ENCODE results near the gene SMIM5. TPM values are rescaled to one million over a fixed set of nuclear protein-coding genes. Genes with fewer than 3 reads are reported as not detected.

The SMIM5 gene
- total RNA-seq, 2 experiments from 2014 or later, result 0.26 to 0.42 TPM

GRCh38 chr17:75658237-75658636 is 25.0 kb downstream of the SMIM5 start:
- ATAC-seq (ENCODE audit: low read depth) (no peak), DNase-seq (no peak)
- Mint-ChIP-seq H3K4me3 (no peak overlapping the region), H3K36me3 (peaks cover 3% of the 10 kb centered on the region), H3K4me1 (peaks cover 5% of the 10 kb centered on the region), H3K9me3 (no peaks in the 10 kb centered on the region), H3K27ac (no peak overlapping the region), H3K27me3 (no peaks in the 10 kb centered on the region)
- POLR2A ChIA-PET, result interaction anchor here (0.6 to 3.7 kb wide), 2 partner anchors 9 to 111 kb away, joined by 4 to 16 read pairs; partner anchors contain the start of genes RECQL5 and SAP30BP

- no peak for DNase-seq
- no peaks in the 10 kb centered on the region for H3K27me3 Mint-ChIP-seq
- H3K27ac Mint-ChIP-seq, result no peak overlapping the region
- H3K9me3 Mint-ChIP-seq, result no peaks in the 10 kb centered on the region
- no peak for ATAC-seq (ENCODE audit: low read depth)
- POLR2A ChIA-PET, result no interaction called here
- H3K4me3 Mint-ChIP-seq, result no peak overlapping the region
- H3K4me1 Mint-ChIP-seq, result peaks cover 8% of the 10 kb centered on the region
- H3K36me3 Mint-ChIP-seq, result peaks cover 7% of the 10 kb centered on the region
Observed at GRCh38 chr17:75661531-75661930, 28.3 kb downstream of the SMIM5 start.

- DNase-seq (no peak), ATAC-seq (ENCODE audit: low read depth) (no peak)
- Mint-ChIP-seq H3K9me3 (no peaks in the 10 kb centered on the region), H3K27ac (no peak overlapping the region), H3K27me3 (no peaks in the 10 kb centered on the region), H3K36me3 (peaks cover 6% of the 10 kb centered on the region), H3K4me1 (peaks cover 8% of the 10 kb centered on the region), H3K4me3 (no peak overlapping the region)
- POLR2A ChIA-PET, result no interaction called here
Observed at GRCh38 chr17:75662511-75662910, 29.3 kb downstream of the SMIM5 start.

GRCh38 chr17:75664099-75664549 is 30.9 kb downstream of the SMIM5 start:
- POLR2A ChIA-PET, result interaction anchor here (0.6 kb wide), 1 partner anchor 41 kb away, joined by 3 read pairs; no protein-coding TSS in a partner anchor
- Mint-ChIP-seq H3K27ac (no peak overlapping the region), H3K36me3 (peaks cover 9% of the 10 kb centered on the region), H3K4me1 (peaks cover 14% of the 10 kb centered on the region), H3K4me3 (no peak overlapping the region), H3K27me3 (no peaks in the 10 kb centered on the region), H3K9me3 (no peaks in the 10 kb centered on the region)
- ATAC-seq (ENCODE audit: low read depth) (no peak), DNase-seq (no peak)

GRCh38 chr17:75665981-75666380 is 32.7 kb downstream of the SMIM5 start:
- H3K27me3 Mint-ChIP-seq, result no peaks in the 10 kb centered on the region
- DNase-seq, result no peak
- ATAC-seq (ENCODE audit: low read depth), result no peak
- peak overlapping the region; percentile 76 for H3K27ac Mint-ChIP-seq
- H3K4me3 Mint-ChIP-seq, result peak overlapping the region; percentile 68
- H3K9me3 Mint-ChIP-seq, result no peaks in the 10 kb centered on the region
- H3K4me1 Mint-ChIP-seq, result peaks cover 21% of the 10 kb centered on the region
- POLR2A ChIA-PET, result interaction anchor here (0.9 to 2.4 kb wide), 9 partner anchors 9 to 395 kb away, joined by 3 to 16 read pairs (median 5); partner anchors contain the start of gene MIF4GD
- peaks cover 11% of the 10 kb centered on the region for H3K36me3 Mint-ChIP-seq

GRCh38 chr17:75666959-75667790 is 33.9 kb downstream of the SMIM5 start, which contains the start of the genes RECQL5 and SAP30BP:
Gene RECQL5, minus strand, starts transcription at chr17:75667154. Its CDS starts 597 bp downstream, at chr17:75666557.
Gene SAP30BP, plus strand, starts transcription at chr17:75667338. Its CDS starts 35 bp downstream, at chr17:75667373.
- Mint-ChIP-seq H3K27ac (peak within 1 kb of the TSS; percentile 76), H3K4me1 (peaks cover 23% of the 10 kb centered on the region), H3K4me3 (peak within 1 kb of the TSS; percentile 68), H3K36me3 (peaks cover 11% of the 10 kb centered on the region), H3K27me3 (no peaks in the 10 kb centered on the region), H3K9me3 (no peaks in the 10 kb centered on the region)
- DNase-seq, result peak; percentile 95
- POLR2A ChIA-PET, result interaction anchor here (0.5 to 2.4 kb wide), 16 partner anchors 10 to 396 kb away, joined by 3 to 16 read pairs (median 5); partner anchors contain the start of genes MIF4GD and UNK
- peak; percentile 100 for ATAC-seq (ENCODE audit: low read depth)

- DNase-seq, result no peak
- H3K36me3 Mint-ChIP-seq, result peaks cover 11% of the 10 kb centered on the region
- H3K27me3 Mint-ChIP-seq, result no peaks in the 10 kb centered on the region
- no peak overlapping the region for H3K27ac Mint-ChIP-seq
- POLR2A ChIA-PET, result interaction anchor here (0.7 to 2.4 kb wide), 8 partner anchors 11 to 210 kb away, joined by 3 to 16 read pairs (median 7); partner anchors contain the start of gene UNK
- H3K4me3 Mint-ChIP-seq, result no peak overlapping the region
- peaks cover 23% of the 10 kb centered on the region for H3K4me1 Mint-ChIP-seq
- no peaks in the 10 kb centered on the region for H3K9me3 Mint-ChIP-seq
- ATAC-seq (ENCODE audit: low read depth), result no peak
Observed at GRCh38 chr17:75667825-75668224, 34.6 kb downstream of the SMIM5 start.

GRCh38 chr17:75668489-75668888 is 35.3 kb downstream of the SMIM5 start:
- POLR2A ChIA-PET, result interaction anchor here (2.4 kb wide), 1 partner anchor 22 kb away, joined by 7 read pairs; a partner anchor contains a TSS
- Mint-ChIP-seq H3K36me3 (peaks cover 11% of the 10 kb centered on the region), H3K4me1 (peaks cover 23% of the 10 kb centered on the region), H3K27me3 (no peaks in the 10 kb centered on the region), H3K27ac (no peak overlapping the region), H3K9me3 (no peaks in the 10 kb centered on the region), H3K4me3 (no peak overlapping the region)
- ATAC-seq (ENCODE audit: low read depth), result no peak
- DNase-seq, result no peak

GRCh38 chr17:75670868-75671267 is 37.6 kb downstream of the SMIM5 start:
- Mint-ChIP-seq H3K9me3 (no peaks in the 10 kb centered on the region), H3K4me1 (peaks cover 22% of the 10 kb centered on the region), H3K27ac (no peak overlapping the region), H3K4me3 (no peak overlapping the region), H3K27me3 (no peaks in the 10 kb centered on the region), H3K36me3 (peaks cover 8% of the 10 kb centered on the region)
- POLR2A ChIA-PET, result interaction anchor here (1.6 kb wide), 1 partner anchor 18 kb away, joined by 3 read pairs; no protein-coding TSS in a partner anchor
- ATAC-seq (ENCODE audit: low read depth) (no peak), DNase-seq (no peak)

- no peak for DNase-seq
- Mint-ChIP-seq H3K4me1 (peaks cover 19% of the 10 kb centered on the region), H3K27ac (no peak overlapping the region), H3K27me3 (no peaks in the 10 kb centered on the region), H3K36me3 (peaks cover 9% of the 10 kb centered on the region), H3K9me3 (no peaks in the 10 kb centered on the region), H3K4me3 (no peak overlapping the region)
- POLR2A ChIA-PET, result interaction anchor here (1.6 kb wide), 1 partner anchor 16 kb away, joined by 3 read pairs; no protein-coding TSS in a partner anchor
- ATAC-seq (ENCODE audit: low read depth), result no peak
Observed at GRCh38 chr17:75672011-75672410, 38.8 kb downstream of the SMIM5 start.

- ATAC-seq (ENCODE audit: low read depth), result no peak
- Mint-ChIP-seq H3K27me3 (no peaks in the 10 kb centered on the region), H3K36me3 (peaks cover 7% of the 10 kb centered on the region), H3K4me1 (peaks cover 15% of the 10 kb centered on the region), H3K9me3 (no peaks in the 10 kb centered on the region), H3K27ac (no peak overlapping the region), H3K4me3 (no peak overlapping the region)
- no peak for DNase-seq
- POLR2A ChIA-PET, result interaction anchor here (0.6 kb wide), 1 partner anchor 181 kb away, joined by 5 read pairs; no protein-coding TSS in a partner anchor
Observed at GRCh38 chr17:75673487-75673886, 40.3 kb downstream of the SMIM5 start.

- peaks cover 7% of the 10 kb centered on the region for H3K36me3 Mint-ChIP-seq
- DNase-seq (no peak), ATAC-seq (ENCODE audit: low read depth) (no peak)
- peaks cover 4% of the 10 kb centered on the region for H3K4me1 Mint-ChIP-seq
- H3K9me3 Mint-ChIP-seq, result no peaks in the 10 kb centered on the region
- no peak overlapping the region for H3K27ac Mint-ChIP-seq
- no peaks in the 10 kb centered on the region for H3K27me3 Mint-ChIP-seq
- POLR2A ChIA-PET, result no interaction called here
- H3K4me3 Mint-ChIP-seq, result no peak overlapping the region
Observed at GRCh38 chr17:75676461-75676860, 43.2 kb downstream of the SMIM5 start.

- Mint-ChIP-seq H3K9me3 (no peaks in the 10 kb centered on the region), H3K4me3 (no peak overlapping the region), H3K36me3 (peaks cover 6% of the 10 kb centered on the region), H3K4me1 (peaks cover 5% of the 10 kb centered on the region), H3K27me3 (no peaks in the 10 kb centered on the region), H3K27ac (no peak overlapping the region)
- POLR2A ChIA-PET, result no interaction called here
- DNase-seq, result no peak
- no peak for ATAC-seq (ENCODE audit: low read depth)
Observed at GRCh38 chr17:75679706-75680211, 46.5 kb downstream of the SMIM5 start.
